GM23338 (cell line): ENCODE measurements around the gene RGS8.

Source experiments
- CREB1 ChIP-seq: fragments of 250-450 bp; sonication (Bioruptor Pico); IDR thresholded peaks from 2 replicates; pipeline ENCODE4 v1.5.0; 2020; ENCODE audit warnings: low read depth, mild to moderate bottlenecking, moderate library complexity
- CTCF ChIP-seq, 2 experiments: fragments of 200-600 bp in 1 of 2; sonication (generic) in 1 of 2; conservative IDR thresholded peaks; 2 replicates each; pipeline versions ENCODE4 v1.5.1 to v1.6.1; 2016 to 2017; ENCODE audit warnings: antibody characterized with exemption in 2 of 2, low read depth in 2 of 2, mild to moderate bottlenecking in 2 of 2, moderate library complexity in 1 of 2
- ETS1 ChIP-seq: IDR thresholded peaks from 2 replicates; pipeline ENCODE4 v1.6.1; 2016; ENCODE audit warnings: antibody characterized with exemption
- EZH2 ChIP-seq: fragments of 200-600 bp; sonication (generic); IDR thresholded peaks from one replicate; pipeline ENCODE4 v1.8.0; 2017; ENCODE audit warnings: antibody characterized with exemption, mild to moderate bottlenecking, low read depth; ENCODE audit not compliant: unreplicated experiment
- EZH2phosphoT487 ChIP-seq: fragments of 200-600 bp; sonication (generic); IDR thresholded peaks from one replicate; pipeline ENCODE4 v1.8.1; 2018; ENCODE audit warnings: antibody characterized with exemption; ENCODE audit not compliant: unreplicated experiment
- JUNB ChIP-seq: IDR thresholded peaks from one replicate; pipeline ENCODE4 v1.6.1; 2016; ENCODE audit warnings: antibody characterized with exemption; ENCODE audit not compliant: unreplicated experiment
- NANOG ChIP-seq: IDR thresholded peaks from 2 replicates; pipeline ENCODE4 v1.6.1; 2016; ENCODE audit warnings: antibody characterized with exemption, borderline replicate concordance
- POLR2AphosphoS5 ChIP-seq: IDR thresholded peaks from 2 replicates; pipeline ENCODE4 v1.6.1; 2016; ENCODE audit warnings: antibody characterized with exemption, low read depth
- REST ChIP-seq: IDR thresholded peaks from one replicate; pipeline ENCODE4 v1.6.1; 2018; ENCODE audit warnings: antibody characterized with exemption; ENCODE audit not compliant: unreplicated experiment
- STAT1 ChIP-seq: IDR thresholded peaks from one replicate; pipeline ENCODE4 v1.6.1; 2016; ENCODE audit warnings: antibody characterized with exemption; ENCODE audit not compliant: unreplicated experiment
- ZNF114 ChIP-seq: fragments of 250-450 bp; sonication (Bioruptor Pico); IDR thresholded peaks from 2 replicates; pipeline ENCODE4 v1.5.0; 2020; ENCODE audit warnings: mild to moderate bottlenecking, moderate library complexity
- ZNF331 ChIP-seq: fragments of 250-450 bp; sonication (Bioruptor Pico); IDR thresholded peaks from 2 replicates; pipeline ENCODE4 v1.5.0; 2020; ENCODE audit warnings: low read depth, mild to moderate bottlenecking, moderate library complexity

- TF ChIP-seq CTCF (conservative IDR thresholded peaks at IDR 0.05; ENCODE audit: low read depth in 2 of 2) (no peak), JUNB (no peak), REST (no peak), POLR2AphosphoS5 (no peak), EZH2 (no peak), EZH2phosphoT487 (no peak), ETS1 (no peak), CREB1 (no peak), ZNF331 (CRISPR knock-in tag) (no peak), NANOG (no peak), STAT1 (no peak), ZNF114 (CRISPR knock-in tag) (no peak)
These were observed 828 bp upstream of the RGS8 start for GRCh38 chr1:182685215-182685614.
